H1 (cell line): ENCODE measurements around the gene MRPL45. TPM values are rescaled to one million over a fixed set of nuclear protein-coding genes. Genes with fewer than 3 reads are reported as not detected.

ENCODE experiments used
- CTCF ChIA-PET: fragments of 300-600 bp; sonication (Branson Sonifier 250); formaldehyde crosslinking; loops from one replicate; lab custom pipeline; 2021; ENCODE audit not compliant: partially characterized antibody; lab: Charles Lee
- POLR2A ChIA-PET: fragments of 300-600 bp; sonication (Branson Sonifier 250); formaldehyde crosslinking; loops from one replicate; lab custom pipeline; 2021; ENCODE audit warnings: inconsistent platforms; ENCODE audit not compliant: partially characterized antibody; lab: Charles Lee
- DNase-seq, 2 experiments: peaks; one replicate each; pipeline versions ENCODE4 v3.0.0 to v3.0.0-alpha.2; 2010 to 2022; ENCODE audit warnings: low spot score in 2 of 2, low read depth in 1 of 2, mixed read lengths in 1 of 2
- FAIRE-seq: peaks from 2 replicates; lab custom pipeline; 2011; peaks lifted over from hg19 to GRCh38; lab: Jason Lieb, UNC
- H2AFZ ChIP-seq: 2 replicates; pipeline ENCODE4 v1.8.1; 2012; ENCODE audit warnings: low read length, inconsistent platforms
- H2AK5ac ChIP-seq: 2 replicates; pipeline ENCODE4 v1.6.1; 2013; ENCODE audit warnings: low read depth, low read length
- H2BK120ac ChIP-seq: replicated peaks from 2 replicates; pipeline ENCODE3; 2013; ENCODE audit warnings: low read depth, low read length, inconsistent platforms
- H2BK12ac ChIP-seq: 2 replicates; pipeline ENCODE4 v1.6.1; 2013; ENCODE audit warnings: low read depth, low read length
- H2BK15ac ChIP-seq: 2 replicates; pipeline ENCODE4 v1.6.1; 2013; ENCODE audit warnings: low read length
- H2BK20ac ChIP-seq: 2 replicates; pipeline ENCODE4 v1.6.1; 2013; ENCODE audit warnings: low read length
- H2BK5ac ChIP-seq: 2 replicates; pipeline ENCODE4 v1.6.1; 2013; ENCODE audit warnings: low read depth, low read length
- H3K14ac ChIP-seq: 2 replicates; pipeline ENCODE4 v1.6.1; 2013; ENCODE audit warnings: inconsistent platforms; ENCODE audit not compliant: insufficient read length
- H3K18ac ChIP-seq: 2 replicates; pipeline ENCODE4 v1.6.1; 2013; ENCODE audit warnings: low read length; ENCODE audit errors: extremely low read depth
- H3K23ac ChIP-seq: 2 replicates; pipeline ENCODE4 v1.6.1; 2013; ENCODE audit warnings: inconsistent platforms; ENCODE audit not compliant: insufficient read length
- H3K23me2 ChIP-seq: 2 replicates; pipeline ENCODE4 v1.6.1; 2013; ENCODE audit warnings: low read depth, low read length
- H3K27ac ChIP-seq: 2 replicates; pipeline ENCODE4 v1.6.1; 2011; ENCODE audit warnings: low read depth, low read length, inconsistent platforms
- H3K27me3 ChIP-seq, 4 experiments: replicated peaks in 1 of 4; 1 replicate in 1 of 4; 2 replicates in 3 of 4; pipeline versions ENCODE4 v1.6.1 to v1.8.1; 2011 to 2013; ENCODE audit warnings: low read length in 3 of 4, mild to moderate bottlenecking in 3 of 4, inconsistent platforms in 2 of 4, mixed read lengths in 2 of 4, moderate library complexity in 1 of 4; ENCODE audit not compliant: control insufficient read depth in 3 of 4, insufficient read depth in 3 of 4; ENCODE audit errors: extremely low read depth in 1 of 4
- H3K36me3 ChIP-seq, 4 experiments: 2 replicates each; pipeline versions ENCODE4 v1.6.1 to v1.8.1; 2011 to 2013; ENCODE audit warnings: mild to moderate bottlenecking in 4 of 4, low read length in 3 of 4, moderate library complexity in 2 of 4, control low read depth in 1 of 4, inconsistent platforms in 1 of 4; ENCODE audit not compliant: insufficient read depth in 4 of 4, control insufficient read depth in 2 of 4
- H3K4ac ChIP-seq: replicated peaks from 2 replicates; pipeline ENCODE3; 2013; ENCODE audit warnings: low read length, low read depth, mixed read lengths, inconsistent platforms; ENCODE audit not compliant: insufficient read length
- H3K4me1 ChIP-seq, 4 experiments: replicated peaks in 1 of 4; 1 replicate in 1 of 4; 2 replicates in 3 of 4; pipeline versions ENCODE4 v1.6.1 to v1.8.1; 2011 to 2013; ENCODE audit warnings: low read length in 3 of 4, inconsistent platforms in 2 of 4, mixed read lengths in 1 of 4; ENCODE audit not compliant: insufficient read depth in 4 of 4, control insufficient read depth in 3 of 4
- H3K4me2 ChIP-seq, 2 experiments: 2 replicates each; pipeline versions ENCODE4 v1.6.1 to v1.8.1; 2011 to 2013; ENCODE audit warnings: low read depth in 2 of 2, low read length in 2 of 2, control low read depth in 1 of 2, inconsistent platforms in 1 of 2, mild to moderate bottlenecking in 1 of 2; ENCODE audit not compliant: insufficient read depth in 1 of 2
- H3K4me3 ChIP-seq, 4 experiments: fragments of 200-600, 300-600 bp in 1 of 4; sonication (generic), shearing (Covaris generic), sonication (Bioruptor Twin) in 1 of 4; 2 replicates each; pipeline versions ENCODE4 v1.5.1 to v1.8.1; 2011 to 2016; ENCODE audit warnings: low read length in 4 of 4, low read depth in 3 of 4, control low read depth in 2 of 4, inconsistent platforms in 2 of 4, mild to moderate bottlenecking in 2 of 4, mixed read lengths in 1 of 4, moderate library complexity in 1 of 4; ENCODE audit not compliant: insufficient read depth in 2 of 4; ENCODE audit errors: extremely low read depth in 1 of 4
- H3K56ac ChIP-seq: replicated peaks from 2 replicates; pipeline ENCODE3; 2013; ENCODE audit warnings: low read depth, mild to moderate bottlenecking, mixed read lengths, low read length, inconsistent platforms; ENCODE audit not compliant: insufficient read length
- H3K79me1 ChIP-seq: 2 replicates; pipeline ENCODE4 v1.6.1; 2013; ENCODE audit warnings: low read depth, low read length, control low read depth
- H3K79me2 ChIP-seq, 2 experiments: 2 replicates each; pipeline versions ENCODE4 v1.6.1 to v1.8.1; 2012 to 2013; ENCODE audit warnings: low read length in 2 of 2, mild to moderate bottlenecking in 2 of 2, inconsistent platforms in 1 of 2; ENCODE audit not compliant: insufficient read depth in 2 of 2, control insufficient read depth in 1 of 2
- H3K9ac ChIP-seq, 4 experiments: replicated peaks in 1 of 4; 1 replicate in 1 of 4; 2 replicates in 3 of 4; pipeline versions ENCODE4 v1.6.1 to v1.8.1; 2011 to 2013; ENCODE audit warnings: low read depth in 3 of 4, low read length in 3 of 4, control low read depth in 2 of 4, mild to moderate bottlenecking in 2 of 4, moderate library complexity in 2 of 4, inconsistent platforms in 1 of 4; ENCODE audit errors: extremely low read depth in 1 of 4
- H3K9me3 ChIP-seq, 2 experiments: 2 replicates each; pipeline versions ENCODE4 v1.6.1 to v1.8.1; 2012 to 2013; ENCODE audit warnings: mild to moderate bottlenecking in 2 of 2, moderate library complexity in 2 of 2, control low read depth in 1 of 2, inconsistent platforms in 1 of 2, low read depth in 1 of 2, low read length in 1 of 2, mixed read lengths in 1 of 2; ENCODE audit not compliant: insufficient read depth in 2 of 2
- H4K20me1 ChIP-seq, 2 experiments: replicated peaks in 1 of 2; 2 replicates each; pipeline versions ENCODE3 to v1.8.1; 2011 to 2013; ENCODE audit warnings: inconsistent platforms in 2 of 2, low read length in 2 of 2, mild to moderate bottlenecking in 1 of 2; ENCODE audit not compliant: insufficient read depth in 2 of 2, control insufficient read depth in 1 of 2
- H4K5ac ChIP-seq: 2 replicates; pipeline ENCODE4 v1.6.1; 2013; ENCODE audit warnings: low read length, low read depth, mixed read lengths, inconsistent platforms; ENCODE audit not compliant: insufficient read length
- H4K8ac ChIP-seq: 2 replicates; pipeline ENCODE4 v1.8.0; 2013; ENCODE audit warnings: mild to moderate bottlenecking, moderate library complexity, low read length, inconsistent platforms; ENCODE audit not compliant: insufficient read depth; ENCODE audit errors: extremely low read depth
- H4K91ac ChIP-seq: replicated peaks from 2 replicates; pipeline ENCODE3; 2013; ENCODE audit warnings: low read length, mixed read lengths, inconsistent platforms; ENCODE audit not compliant: insufficient read length
- CBX5 ChIP-seq: fragments of 300-800, 300-1000 bp; sonication (generic); IDR thresholded peaks from 2 replicates; pipeline ENCODE4 v1.7.1; 2016; ENCODE audit warnings: antibody characterized with exemption, low read length, low read depth
- CEBPB ChIP-seq: IDR thresholded peaks from 2 replicates; pipeline ENCODE4 v1.6.1; 2012; ENCODE audit warnings: low read depth, low read length
- CTBP2 ChIP-seq: IDR thresholded peaks from 2 replicates; pipeline ENCODE4 v1.7.0; 2011; ENCODE audit warnings: borderline replicate concordance, mild to moderate bottlenecking, moderate library complexity, mixed read lengths, low read length; ENCODE audit not compliant: insufficient read depth, insufficient read length
- CTCF ChIP-seq, 3 experiments: IDR thresholded peaks; 1 replicate in 2 of 3; 2 replicates in 1 of 3; pipeline versions ENCODE4 v1.5.1 to v1.6.1; 2011; ENCODE audit warnings: low read length in 3 of 3, mild to moderate bottlenecking in 3 of 3, inconsistent platforms in 2 of 3, low read depth in 1 of 3, moderate library complexity in 1 of 3; ENCODE audit not compliant: insufficient read depth in 1 of 3; ENCODE audit errors: control extremely low read depth in 1 of 3
- EZH2 ChIP-seq: fragments of 200-600 bp; sonication (generic); IDR thresholded peaks from 2 replicates; pipeline ENCODE4 v1.7.1; 2012; ENCODE audit warnings: low read depth, mild to moderate bottlenecking, moderate library complexity, low read length, inconsistent platforms; ENCODE audit not compliant: severe bottlenecking
- GTF2F1 ChIP-seq: IDR thresholded peaks from 2 replicates; pipeline ENCODE4 v1.6.1; 2012; ENCODE audit warnings: low read depth, low read length, improper control_type of control experiment, borderline replicate concordance
- RBBP5 ChIP-seq: IDR thresholded peaks from 2 replicates; pipeline ENCODE4 v1.7.1; 2012; ENCODE audit warnings: low read depth, mild to moderate bottlenecking, inconsistent platforms, low read length, moderate library complexity, borderline replicate concordance
- RFX5 ChIP-seq: IDR thresholded peaks from 2 replicates; pipeline ENCODE4 v1.6.1; 2011; ENCODE audit warnings: low read depth, low read length, improper control_type of control experiment, borderline replicate concordance
- RNF2 ChIP-seq: fragments of 200-900, 300-1000 bp; sonication (generic); IDR thresholded peaks from 2 replicates; pipeline ENCODE4 v1.7.1; 2016; ENCODE audit warnings: borderline replicate concordance, low read depth, mild to moderate bottlenecking, antibody characterized with exemption, low read length; ENCODE audit not compliant: poor library complexity, severe bottlenecking; ENCODE audit errors: missing control alignments
- SIRT6 ChIP-seq: IDR thresholded peaks from one replicate; pipeline ENCODE4 v1.7.1; 2012; ENCODE audit warnings: low read length, inconsistent platforms
- SP1 ChIP-seq: IDR thresholded peaks from 2 replicates; pipeline ENCODE4 v1.6.1; 2011; ENCODE audit warnings: low read depth, low read length
- WGBS, 2 experiments: shearing (Covaris generic) in 1 of 2; methylation state at CpG; one replicate each; pipeline versions ENCODE4 v1.1.6 to v1.1.7; 2013 to 2015; ENCODE audit warnings: low lambda C conversion rate in 2 of 2, mixed read lengths in 2 of 2, inconsistent platforms in 1 of 2, low coverage in 1 of 2, missing lambda C conversion rate in 1 of 2; ENCODE audit not compliant: insufficient replicate concordance in 2 of 2, insufficient coverage in 1 of 2, insufficient read length in 1 of 2; ENCODE audit errors: extremely low coverage in 1 of 2, missing lambda C conversion rate in 1 of 2; 5-methylcytosine and 5-hydroxymethylcytosine counted together
- polyA plus RNA-seq, 7 experiments: library from polyadenylated mRNA; depleted of rRNA in 3 of 7; stranded (reverse) in 5 of 7; unstranded in 2 of 7; fragments of >200 nt in 5 of 7; fragments of 200-250 nt in 2 of 7; gene quantifications; 1 replicate in 5 of 7; 2 replicates in 1 of 7; 4 replicates in 1 of 7; pipeline versions ENCODE4 v1.2.1 to v1.2.3, GENCODE V29; 2011 to 2013; ENCODE audit warnings: missing spikeins in 2 of 7, mixed read lengths in 2 of 7
- total RNA-seq: library from RNA; stranded (reverse); fragmentation: NEBNext Ultra II Directional; extraction: Animal tissue kit (Norgen Biotek cat#: 25700); gene quantifications from 2 replicates; pipeline ENCODE4 v1.2.1, GENCODE V29; 2021

MRPL45 gene
- total and polyA plus RNA-seq, 2 of the 8 experiments (the other 6 are each of a cell fraction or from before 2014, with no cell fraction given) = 65.6 to 71.7 TPM

- Histone ChIP-seq H4K91ac (no peak overlapping the region), H3K4me2 (no peak overlapping the region), H4K5ac (no peak overlapping the region), H2BK12ac (no peak overlapping the region), H2AK5ac (no peak overlapping the region), H3K79me2 (no peaks in the 10 kb centered on the region), H2BK120ac (no peak overlapping the region), H3K4me1 (peaks cover 0 to 9% (median 5%) of the 10 kb centered on the region in 4 experiments; a peak in 4 of 7 replicates), H3K36me3 (no peaks in the 10 kb centered on the region), H3K56ac (no peak overlapping the region), H3K4me3 (no peak overlapping the region), H4K8ac (no peak overlapping the region), H3K4ac (no peak overlapping the region), H3K27ac (no peak overlapping the region), H2AFZ (no peak overlapping the region), H3K23ac (no peak overlapping the region), H3K18ac (no peak overlapping the region), H3K9me3 (no peaks in the 10 kb centered on the region), H4K20me1 (no peaks in the 10 kb centered on the region), H3K27me3 (no peaks in the 10 kb centered on the region), H2BK15ac (no peak overlapping the region), H2BK20ac (no peak overlapping the region), H3K14ac (no peak overlapping the region), H2BK5ac (no peak overlapping the region), H3K9ac (no peak overlapping the region), H3K79me1 (no peaks in the 10 kb centered on the region), H3K23me2 (no peaks in the 10 kb centered on the region)
- DNase-seq = no peak
- no peak for FAIRE-seq
- ChIA-PET CTCF (interaction anchor here (0.9 to 25.7 kb wide), 8 partner anchors 9 to 123 kb away, joined by 3 to 400 read pairs (median 26); partner anchors contain the start of genes ARHGAP23 and SOCS7), POLR2A (interaction anchor here (0.5 to 2.1 kb wide), 7 partner anchors 8 to 76 kb away, joined by 3 to 11 read pairs (median 4); no protein-coding TSS in a partner anchor)
- WGBS, 2 experiments = 92% methylated on average over 4 of the region's 4 CpGs; no CpG with 5 or more reads in 1 of the 2 experiments
- TF ChIP-seq CBX5 (no peak), SIRT6 (no peak), GTF2F1 (no peak), CTBP2 (no peak), CEBPB (no peak), EZH2 (no peak), RFX5 (no peak), RBBP5 (no peak), SP1 (no peak), CTCF (IDR thresholded peaks at IDR 0.05; ENCODE audit: control extremely low read depth in 1 of 3, insufficient read depth in 1 of 3, low read depth in 1 of 3, low read length in 3 of 3) (no peak), RNF2 (no peak)
These were observed 41.6 kb downstream of the MRPL45 start for GRCh38 chr17:38338535-38338934.
